H1 (cell line): ENCODE data around the gene SPECC1. TPM values are rescaled to one million over a fixed set of nuclear protein-coding genes. Genes with fewer than 3 reads are reported as not detected.

Experiments used
- POLR2A ChIP-seq, 2 experiments: IDR thresholded peaks; 1 replicate in 1 of 2; 2 replicates in 1 of 2; pipeline ENCODE4 v1.6.1; 2011; ENCODE audit warnings: low read depth in 2 of 2, low read length in 2 of 2, mild to moderate bottlenecking in 2 of 2; ENCODE audit errors: control extremely low read depth in 1 of 2
- polyA plus RNA-seq, 7 experiments: library from polyadenylated mRNA; depleted of rRNA in 3 of 7; stranded (reverse) in 5 of 7; unstranded in 2 of 7; fragments of >200 nt in 5 of 7; fragments of 200-250 nt in 2 of 7; gene quantifications; 1 replicate in 5 of 7; 2 replicates in 1 of 7; 4 replicates in 1 of 7; pipeline versions ENCODE4 v1.2.1 to v1.2.3, GENCODE V29; 2011 to 2013; ENCODE audit warnings: missing spikeins in 2 of 7, mixed read lengths in 2 of 7
- total RNA-seq: library from RNA; stranded (reverse); fragmentation: NEBNext Ultra II Directional; extraction: Animal tissue kit (Norgen Biotek cat#: 25700); gene quantifications from 2 replicates; pipeline ENCODE4 v1.2.1, GENCODE V29; 2021
- TF ChIP-seq, protein P1 (sequence below): fragments of 300-600 bp; sonication (generic); IDR thresholded peaks from 2 replicates; pipeline ENCODE4 v1.7.1; 2012; ENCODE audit warnings: low read length, moderate library complexity, mild to moderate bottlenecking, inconsistent platforms; ENCODE audit not compliant: insufficient replicate concordance

SPECC1 gene
- total and polyA plus RNA-seq, 2 of the 8 experiments (the other 6 are each of a cell fraction or from before 2014, with no cell fraction given): 35.8 to 87.9 TPM

DNA sequence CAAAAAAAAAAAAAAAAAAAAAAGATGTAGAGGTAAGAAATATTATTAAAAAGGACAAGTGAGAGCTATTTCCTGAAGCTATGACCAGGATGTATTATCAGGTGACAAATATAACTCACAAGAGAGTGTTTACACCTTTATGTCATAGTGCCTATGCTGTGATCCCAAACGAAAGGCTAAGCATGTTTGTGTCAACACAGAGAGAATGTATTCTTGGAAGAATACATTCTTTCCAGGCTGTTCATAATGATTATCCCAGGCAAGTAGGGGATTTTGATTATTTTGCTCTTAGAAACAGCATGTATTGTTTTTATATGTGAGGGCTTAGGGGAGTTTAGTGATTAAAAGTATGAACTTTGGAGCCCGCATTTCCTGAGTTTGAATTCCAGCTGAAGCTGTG is 175.0 kb downstream of the SPECC1 start (continued):
- TF ChIP-seq, protein P1, sequence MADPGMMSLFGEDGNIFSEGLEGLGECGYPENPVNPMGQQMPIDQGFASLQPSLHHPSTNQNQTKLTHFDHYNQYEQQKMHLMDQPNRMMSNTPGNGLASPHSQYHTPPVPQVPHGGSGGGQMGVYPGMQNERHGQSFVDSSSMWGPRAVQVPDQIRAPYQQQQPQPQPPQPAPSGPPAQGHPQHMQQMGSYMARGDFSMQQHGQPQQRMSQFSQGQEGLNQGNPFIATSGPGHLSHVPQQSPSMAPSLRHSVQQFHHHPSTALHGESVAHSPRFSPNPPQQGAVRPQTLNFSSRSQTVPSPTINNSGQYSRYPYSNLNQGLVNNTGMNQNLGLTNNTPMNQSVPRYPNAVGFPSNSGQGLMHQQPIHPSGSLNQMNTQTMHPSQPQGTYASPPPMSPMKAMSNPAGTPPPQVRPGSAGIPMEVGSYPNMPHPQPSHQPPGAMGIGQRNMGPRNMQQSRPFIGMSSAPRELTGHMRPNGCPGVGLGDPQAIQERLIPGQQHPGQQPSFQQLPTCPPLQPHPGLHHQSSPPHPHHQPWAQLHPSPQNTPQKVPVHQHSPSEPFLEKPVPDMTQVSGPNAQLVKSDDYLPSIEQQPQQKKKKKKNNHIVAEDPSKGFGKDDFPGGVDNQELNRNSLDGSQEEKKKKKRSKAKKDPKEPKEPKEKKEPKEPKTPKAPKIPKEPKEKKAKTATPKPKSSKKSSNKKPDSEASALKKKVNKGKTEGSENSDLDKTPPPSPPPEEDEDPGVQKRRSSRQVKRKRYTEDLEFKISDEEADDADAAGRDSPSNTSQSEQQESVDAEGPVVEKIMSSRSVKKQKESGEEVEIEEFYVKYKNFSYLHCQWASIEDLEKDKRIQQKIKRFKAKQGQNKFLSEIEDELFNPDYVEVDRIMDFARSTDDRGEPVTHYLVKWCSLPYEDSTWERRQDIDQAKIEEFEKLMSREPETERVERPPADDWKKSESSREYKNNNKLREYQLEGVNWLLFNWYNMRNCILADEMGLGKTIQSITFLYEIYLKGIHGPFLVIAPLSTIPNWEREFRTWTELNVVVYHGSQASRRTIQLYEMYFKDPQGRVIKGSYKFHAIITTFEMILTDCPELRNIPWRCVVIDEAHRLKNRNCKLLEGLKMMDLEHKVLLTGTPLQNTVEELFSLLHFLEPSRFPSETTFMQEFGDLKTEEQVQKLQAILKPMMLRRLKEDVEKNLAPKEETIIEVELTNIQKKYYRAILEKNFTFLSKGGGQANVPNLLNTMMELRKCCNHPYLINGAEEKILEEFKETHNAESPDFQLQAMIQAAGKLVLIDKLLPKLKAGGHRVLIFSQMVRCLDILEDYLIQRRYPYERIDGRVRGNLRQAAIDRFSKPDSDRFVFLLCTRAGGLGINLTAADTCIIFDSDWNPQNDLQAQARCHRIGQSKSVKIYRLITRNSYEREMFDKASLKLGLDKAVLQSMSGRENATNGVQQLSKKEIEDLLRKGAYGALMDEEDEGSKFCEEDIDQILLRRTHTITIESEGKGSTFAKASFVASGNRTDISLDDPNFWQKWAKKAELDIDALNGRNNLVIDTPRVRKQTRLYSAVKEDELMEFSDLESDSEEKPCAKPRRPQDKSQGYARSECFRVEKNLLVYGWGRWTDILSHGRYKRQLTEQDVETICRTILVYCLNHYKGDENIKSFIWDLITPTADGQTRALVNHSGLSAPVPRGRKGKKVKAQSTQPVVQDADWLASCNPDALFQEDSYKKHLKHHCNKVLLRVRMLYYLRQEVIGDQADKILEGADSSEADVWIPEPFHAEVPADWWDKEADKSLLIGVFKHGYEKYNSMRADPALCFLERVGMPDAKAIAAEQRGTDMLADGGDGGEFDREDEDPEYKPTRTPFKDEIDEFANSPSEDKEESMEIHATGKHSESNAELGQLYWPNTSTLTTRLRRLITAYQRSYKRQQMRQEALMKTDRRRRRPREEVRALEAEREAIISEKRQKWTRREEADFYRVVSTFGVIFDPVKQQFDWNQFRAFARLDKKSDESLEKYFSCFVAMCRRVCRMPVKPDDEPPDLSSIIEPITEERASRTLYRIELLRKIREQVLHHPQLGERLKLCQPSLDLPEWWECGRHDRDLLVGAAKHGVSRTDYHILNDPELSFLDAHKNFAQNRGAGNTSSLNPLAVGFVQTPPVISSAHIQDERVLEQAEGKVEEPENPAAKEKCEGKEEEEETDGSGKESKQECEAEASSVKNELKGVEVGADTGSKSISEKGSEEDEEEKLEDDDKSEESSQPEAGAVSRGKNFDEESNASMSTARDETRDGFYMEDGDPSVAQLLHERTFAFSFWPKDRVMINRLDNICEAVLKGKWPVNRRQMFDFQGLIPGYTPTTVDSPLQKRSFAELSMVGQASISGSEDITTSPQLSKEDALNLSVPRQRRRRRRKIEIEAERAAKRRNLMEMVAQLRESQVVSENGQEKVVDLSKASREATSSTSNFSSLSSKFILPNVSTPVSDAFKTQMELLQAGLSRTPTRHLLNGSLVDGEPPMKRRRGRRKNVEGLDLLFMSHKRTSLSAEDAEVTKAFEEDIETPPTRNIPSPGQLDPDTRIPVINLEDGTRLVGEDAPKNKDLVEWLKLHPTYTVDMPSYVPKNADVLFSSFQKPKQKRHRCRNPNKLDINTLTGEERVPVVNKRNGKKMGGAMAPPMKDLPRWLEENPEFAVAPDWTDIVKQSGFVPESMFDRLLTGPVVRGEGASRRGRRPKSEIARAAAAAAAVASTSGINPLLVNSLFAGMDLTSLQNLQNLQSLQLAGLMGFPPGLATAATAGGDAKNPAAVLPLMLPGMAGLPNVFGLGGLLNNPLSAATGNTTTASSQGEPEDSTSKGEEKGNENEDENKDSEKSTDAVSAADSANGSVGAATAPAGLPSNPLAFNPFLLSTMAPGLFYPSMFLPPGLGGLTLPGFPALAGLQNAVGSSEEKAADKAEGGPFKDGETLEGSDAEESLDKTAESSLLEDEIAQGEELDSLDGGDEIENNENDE: no peak
- TF ChIP-seq POLR2A (IDR thresholded peaks at IDR 0.05; ENCODE audit: control extremely low read depth in 1 of 2, low read depth in 2 of 2, low read length in 2 of 2): no peak
